HepG2 (cell line): ENCODE results near the gene PCAT7. TPM values are rescaled to one million over a fixed set of nuclear protein-coding genes. Genes with fewer than 3 reads are reported as not detected.
A peak's percentile ranks its signal among the peaks of the same experiment; 100 is the strongest.

ENCODE experiments used
- ATAC-seq: fragments of 200-7000 bp; cut with Tn5 transposase; 3 replicates; pipeline ENCODE4 v1.9.1; 2020; ENCODE audit warnings: mild to moderate bottlenecking, moderate library complexity
- BruUV-seq: library from RNA; stranded (reverse); fragments of 400-500 nt; replicated peaks from 2 replicates; lab custom pipeline; 2021; lab: Mats Ljungman, UMichigan
- CTCF ChIA-PET: fragments of 300-600 bp; formaldehyde crosslinking; extraction: SDS; loops from one replicate; lab custom pipeline; 2021; ENCODE audit warnings: low total read pairs, inconsistent platforms, low intra/inter-chr PET ratio; lab: Yijun Ruan, JAX
- POLR2A ChIA-PET: fragments of 350-600 bp; sonication (Branson Sonifier 250); formaldehyde crosslinking; loops from one replicate; lab custom pipeline; 2020; ENCODE audit warnings: antibody characterized with exemption, inconsistent platforms; lab: Yijun Ruan, JAX
- DNase-seq: peaks from one replicate; pipeline ENCODE4 v3.0.0-alpha.2; 2015; ENCODE audit warnings: low spot score
- FAIRE-seq: peaks from 3 replicates; lab custom pipeline; 2011; peaks lifted over from hg19 to GRCh38; lab: Jason Lieb, UNC
- H2AFZ ChIP-seq: one replicate; pipeline ENCODE4 v1.6.1; 2011; ENCODE audit warnings: low read length, inconsistent platforms
- H3K27ac ChIP-seq: fragments of 300-600 bp; 3 replicates; pipeline ENCODE4 v1.8.0; 2011; ENCODE audit warnings: mixed run types, mild to moderate bottlenecking, mixed read lengths, low read length, inconsistent platforms; ENCODE audit not compliant: insufficient read depth; ENCODE audit errors: extremely low read length
- H3K27me3 ChIP-seq, 2 experiments: fragments of 200-600 bp in 1 of 2; 2 replicates in 1 of 2; 3 replicates in 1 of 2; pipeline versions ENCODE4 v1.6.0 to v1.8.0; 2011; ENCODE audit warnings: low read length in 2 of 2, mild to moderate bottlenecking in 2 of 2, moderate library complexity in 2 of 2, inconsistent platforms in 1 of 2; ENCODE audit not compliant: insufficient read depth in 2 of 2, control insufficient read depth in 1 of 2
- H3K36me3 ChIP-seq, 2 experiments: fragments of 200-600 bp in 1 of 2; replicated peaks in 1 of 2; 2 replicates in 1 of 2; 3 replicates in 1 of 2; pipeline versions ENCODE4 v1.5.1 to v1.8.0; 2011; ENCODE audit warnings: low read length in 2 of 2, inconsistent platforms in 1 of 2; ENCODE audit not compliant: insufficient read depth in 2 of 2, control insufficient read depth in 1 of 2
- H3K4me1 ChIP-seq: 2 replicates; pipeline ENCODE4 v1.5.1; 2012; ENCODE audit warnings: low read length, inconsistent platforms; ENCODE audit not compliant: insufficient read depth
- H3K4me2 ChIP-seq: 2 replicates; pipeline ENCODE4 v1.6.0; 2011; ENCODE audit warnings: low read depth, low read length, inconsistent platforms
- H3K4me3 ChIP-seq, 3 experiments: fragments of 200-600 bp in 1 of 3; sonication (generic), shearing (Covaris generic) in 1 of 3; replicated peaks in 1 of 3; 2 replicates each; pipeline ENCODE4 v1.5.1; 2011 to 2016; ENCODE audit warnings: low read length in 3 of 3, inconsistent platforms in 2 of 3, low read depth in 2 of 3, mild to moderate bottlenecking in 2 of 3, control low read depth in 1 of 3, mixed read lengths in 1 of 3; ENCODE audit not compliant: insufficient read depth in 1 of 3
- H3K79me2 ChIP-seq: one replicate; pipeline ENCODE4 v1.6.1; 2011; ENCODE audit warnings: low read length, inconsistent platforms; ENCODE audit not compliant: insufficient read depth
- H3K9ac ChIP-seq: 2 replicates; pipeline ENCODE4 v1.6.0; 2011; ENCODE audit warnings: mild to moderate bottlenecking, low read depth, low read length, inconsistent platforms; ENCODE audit not compliant: insufficient read depth
- H3K9me3 ChIP-seq: 2 replicates; pipeline ENCODE4 v1.5.1; 2012; ENCODE audit warnings: mild to moderate bottlenecking, low read length
- H4K20me1 ChIP-seq: 2 replicates; pipeline ENCODE4 v1.6.0; 2011; ENCODE audit warnings: inconsistent platforms, mild to moderate bottlenecking, low read length, moderate library complexity; ENCODE audit not compliant: insufficient read depth
- FOXA3 ChIP-seq: IDR thresholded peaks from 2 replicates; pipeline ENCODE4 v1.6.1; 2016; ENCODE audit warnings: missing genetic modification reagents, missing compliant biosample characterization
- PRMT3 ChIP-seq: sonication (generic); formaldehyde crosslinking; IDR thresholded peaks from 2 replicates; pipeline ENCODE4 v1.8.1; 2022; ENCODE audit warnings: low read depth, mild to moderate bottlenecking, moderate library complexity, missing genetic modification reagents, borderline replicate concordance
- SIX4 ChIP-seq: sonication (generic); formaldehyde crosslinking; IDR thresholded peaks from 2 replicates; pipeline ENCODE4 v1.4.0; 2020; ENCODE audit warnings: missing genetic modification reagents
- SPEN ChIP-seq: sonication (generic); formaldehyde crosslinking; IDR thresholded peaks from 2 replicates; pipeline ENCODE4 v1.5.1; 2020; ENCODE audit warnings: low read depth, mild to moderate bottlenecking, missing genetic modification reagents
- TAF15 ChIP-seq: fragments of 200-400 bp; formaldehyde crosslinking; IDR thresholded peaks from one replicate; pipeline ENCODE4 v1.6.1; 2018; ENCODE audit warnings: mild to moderate bottlenecking, low read depth, low read length; ENCODE audit not compliant: poor library complexity, severe bottlenecking
- TBL1XR1 ChIP-seq: fragments of 150-350 bp; IDR thresholded peaks from 2 replicates; pipeline ENCODE4 v1.6.1; 2014; ENCODE audit warnings: borderline replicate concordance, low read length; ENCODE audit not compliant: partially characterized antibody
- ZFP62 ChIP-seq: sonication (generic); formaldehyde crosslinking; IDR thresholded peaks from 2 replicates; pipeline ENCODE4 v1.4.0; 2020; ENCODE audit warnings: missing genetic modification reagents
- ZNF10 ChIP-seq: sonication (generic); formaldehyde crosslinking; IDR thresholded peaks from 2 replicates; pipeline ENCODE4 v1.4.0; 2020; ENCODE audit warnings: mild to moderate bottlenecking, low read depth, missing genetic modification reagents, borderline replicate concordance
- ZNF160 ChIP-seq: sonication (generic); formaldehyde crosslinking; IDR thresholded peaks from 2 replicates; pipeline ENCODE4 v1.8.0; 2022; ENCODE audit warnings: mild to moderate bottlenecking, inconsistent platforms, missing genetic modification reagents
- ZNF263 ChIP-seq: sonication (generic); formaldehyde crosslinking; IDR thresholded peaks from 2 replicates; pipeline ENCODE4 v1.4.0; 2020; ENCODE audit warnings: missing genetic modification reagents
- WGBS: methylation state at CpG from one replicate; pipeline ENCODE4 v1.1.6; 2017; ENCODE audit warnings: low lambda C conversion rate; 5-methylcytosine and 5-hydroxymethylcytosine counted together
- in situ Hi-C: cut with HindIII; loops from 2 replicates; pipeline ENCODE4 v1.10.0; 2017; ENCODE audit warnings: low pct_unique_long_range_greater_than_20kb; ENCODE audit not compliant: extremely low pct_ligation_motif_present
- intact Hi-C: fragments of 100-400 bp; cut with micrococcal nuclease; formaldehyde crosslinking; loops from one replicate; pipeline ENCODE4 v1.10.0; 2022; ENCODE audit not compliant: unreplicated experiment
- polyA plus RNA-seq, 8 experiments: library from polyadenylated mRNA; depleted of rRNA in 3 of 8; stranded (reverse) in 7 of 8; unstranded in 1 of 8; fragments of >200 nt; fragmentation: Illumina TruSeq in 4 of 8; extraction: Trizol in 4 of 8; gene quantifications; 2 replicates each; pipeline versions ENCODE4 v1.2.1 to v1.2.3, GENCODE V29; 2011 to 2016; ENCODE audit warnings: low read depth in 4 of 8, missing spikeins in 1 of 8, mixed read lengths in 1 of 8; ENCODE audit not compliant: insufficient read depth in 1 of 8
- total RNA-seq, 5 experiments: library from RNA; depleted of rRNA; stranded (reverse); fragments of >200 nt; fragmentation: Illumina TruSeq; extraction: Trizol; gene quantifications; 2 replicates each; pipeline ENCODE4 v1.2.3, GENCODE V29; 2016; ENCODE audit warnings: low read depth in 1 of 5
- TF ChIP-seq, protein P1 (sequence below): sonication (generic); formaldehyde crosslinking; IDR thresholded peaks from 2 replicates; pipeline ENCODE4 v1.4.0; 2020; ENCODE audit warnings: low read depth, mild to moderate bottlenecking, missing genetic modification reagents
- TF ChIP-seq, protein P2 (sequence below): sonication (generic); formaldehyde crosslinking; IDR thresholded peaks from 2 replicates; pipeline ENCODE4 v1.4.0; 2020; ENCODE audit warnings: missing genetic modification reagents

The PCAT7 gene
- total and polyA plus RNA-seq, 2 of the 13 experiments (the other 11 are each of a cell fraction or from before 2014, with no cell fraction given): 2.3 to 3.9 TPM

DNA sequence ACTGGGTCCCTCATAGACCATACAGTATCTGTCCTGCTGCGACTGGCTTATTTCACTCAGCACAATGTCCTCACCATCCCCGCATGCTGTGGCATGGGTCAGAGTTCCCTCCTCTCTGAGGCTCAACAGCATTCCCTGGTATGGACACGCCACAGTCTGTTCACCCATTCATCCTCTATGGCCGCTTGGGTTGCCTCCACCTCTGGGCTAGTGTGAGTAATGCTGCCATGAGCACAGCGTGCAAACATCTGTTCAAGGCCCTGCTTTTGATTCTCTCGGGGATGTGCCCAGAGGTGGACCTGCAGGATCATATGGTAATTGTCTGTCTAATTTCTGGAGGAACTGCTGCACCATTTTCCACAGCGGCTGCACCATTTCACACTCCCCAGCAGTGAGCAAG is 44.2 kb downstream of the PCAT7 start:
- Histone ChIP-seq H3K27me3 (no peaks in the 10 kb centered on the region; a peak in 1 of 5 replicates), H3K27ac (no peak overlapping the region), H3K9ac (no peak overlapping the region), H2AFZ (no peak overlapping the region), H4K20me1 (no peaks in the 10 kb centered on the region), H3K79me2 (no peaks in the 10 kb centered on the region), H3K4me2 (no peak overlapping the region), H3K9me3 (no peaks in the 10 kb centered on the region), H3K4me1 (peaks cover 38% of the 10 kb centered on the region), H3K36me3 (no peaks in the 10 kb centered on the region), H3K4me3 (no peak overlapping the region)
- TF ChIP-seq SIX4 (no peak), ZNF10 (CRISPR knock-in tag) (no peak), ZNF263 (CRISPR knock-in tag) (no peak), FOXA3 (no peak), ZFP62 (CRISPR knock-in tag) (no peak), ZNF160 (CRISPR knock-in tag) (no peak), PRMT3 (no peak), SPEN (no peak), TBL1XR1 (no peak), TAF15 (no peak)
- TF ChIP-seq, protein P1, sequence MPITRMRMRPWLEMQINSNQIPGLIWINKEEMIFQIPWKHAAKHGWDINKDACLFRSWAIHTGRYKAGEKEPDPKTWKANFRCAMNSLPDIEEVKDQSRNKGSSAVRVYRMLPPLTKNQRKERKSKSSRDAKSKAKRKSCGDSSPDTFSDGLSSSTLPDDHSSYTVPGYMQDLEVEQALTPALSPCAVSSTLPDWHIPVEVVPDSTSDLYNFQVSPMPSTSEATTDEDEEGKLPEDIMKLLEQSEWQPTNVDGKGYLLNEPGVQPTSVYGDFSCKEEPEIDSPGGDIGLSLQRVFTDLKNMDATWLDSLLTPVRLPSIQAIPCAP: no peak
- TF ChIP-seq, protein P2, sequence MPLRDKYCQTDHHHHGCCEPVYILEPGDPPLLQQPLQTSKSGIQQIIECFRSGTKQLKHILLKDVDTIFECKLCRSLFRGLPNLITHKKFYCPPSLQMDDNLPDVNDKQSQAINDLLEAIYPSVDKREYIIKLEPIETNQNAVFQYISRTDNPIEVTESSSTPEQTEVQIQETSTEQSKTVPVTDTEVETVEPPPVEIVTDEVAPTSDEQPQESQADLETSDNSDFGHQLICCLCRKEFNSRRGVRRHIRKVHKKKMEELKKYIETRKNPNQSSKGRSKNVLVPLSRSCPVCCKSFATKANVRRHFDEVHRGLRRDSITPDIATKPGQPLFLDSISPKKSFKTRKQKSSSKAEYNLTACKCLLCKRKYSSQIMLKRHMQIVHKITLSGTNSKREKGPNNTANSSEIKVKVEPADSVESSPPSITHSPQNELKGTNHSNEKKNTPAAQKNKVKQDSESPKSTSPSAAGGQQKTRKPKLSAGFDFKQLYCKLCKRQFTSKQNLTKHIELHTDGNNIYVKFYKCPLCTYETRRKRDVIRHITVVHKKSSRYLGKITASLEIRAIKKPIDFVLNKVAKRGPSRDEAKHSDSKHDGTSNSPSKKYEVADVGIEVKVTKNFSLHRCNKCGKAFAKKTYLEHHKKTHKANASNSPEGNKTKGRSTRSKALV: no peak
- POLR2A ChIA-PET: no interaction called here
- DNase-seq: no peak
- intact Hi-C loops (no loop called here), in situ Hi-C loops (no loop called here)
- BruUV-seq: no TSS peak
- FAIRE-seq: no peak
- ATAC-seq: peak; percentile 57
- CTCF ChIA-PET: no interaction called here
- WGBS: 35% methylated on average over 7 of the region's 7 CpGs
